Spleen (tissue), 7 donors: Measurements from ENCODE around the gene PSMD1.

ENCODE experiments used
- POLR2AphosphoS5 ChIP-seq, 3 donors: sonication (generic); formaldehyde crosslinking; IDR thresholded peaks; one replicate each; pipeline ENCODE4 v1.5.1; 2017; ENCODE audit warnings: antibody characterized with exemption in 3 of 3
- TF ChIP-seq, protein P1 (sequence below), 11 experiments: fragments of 200-600 bp in 7 of 11; fragments of 450-650 bp in 4 of 11; sonication (generic) in 4 of 11; IDR thresholded peaks in 8 of 11; conservative IDR thresholded peaks in 3 of 11; 1 replicate in 7 of 11; 2 replicates in 4 of 11; pipeline versions ENCODE4 v1.4.0 to v1.8.0; 2016 to 2021; ENCODE audit warnings: antibody characterized with exemption in 11 of 11, inconsistent platforms in 4 of 11, mild to moderate bottlenecking in 1 of 11
- donor health status: DM: no; HTN: no; CAD: no; lungs with moderate emphysema.
- donor health status: DM: no; HTN: no; CAD: no.
- donor health status: DM: no; HTN: no; CAD: no.

DNA sequence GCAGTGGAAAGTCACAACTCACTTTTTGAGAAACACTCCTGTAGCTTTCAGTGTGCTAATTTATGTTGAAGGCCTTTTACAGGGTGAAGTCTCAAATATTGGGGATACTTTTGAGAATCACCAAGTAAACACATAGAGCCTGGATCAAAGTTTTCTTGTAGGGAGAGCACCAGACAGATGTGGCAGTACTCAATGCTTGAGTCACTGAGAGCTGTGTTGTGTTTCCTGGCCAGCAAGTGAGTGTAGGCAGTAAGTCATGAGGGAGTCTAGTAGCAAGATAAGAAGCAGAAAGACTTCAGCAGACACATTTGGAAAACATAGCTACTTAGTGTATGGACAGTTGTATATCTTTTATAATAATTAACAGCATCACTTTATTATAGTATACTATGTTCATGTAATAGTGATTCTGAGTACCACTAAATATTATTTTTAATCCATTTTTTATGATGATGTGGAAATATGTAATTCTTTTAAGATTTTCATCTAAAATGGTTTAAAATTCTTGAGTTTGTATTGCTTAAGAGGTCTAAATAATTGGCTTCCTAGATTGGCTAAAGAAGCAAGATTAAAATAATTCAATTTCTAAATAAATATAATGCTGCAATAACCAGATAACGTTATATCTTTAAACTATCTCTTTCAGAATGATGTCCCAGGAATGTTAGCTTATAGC lies 12.8 kb downstream of the PSMD1 start:
- TF ChIP-seq, protein P1, sequence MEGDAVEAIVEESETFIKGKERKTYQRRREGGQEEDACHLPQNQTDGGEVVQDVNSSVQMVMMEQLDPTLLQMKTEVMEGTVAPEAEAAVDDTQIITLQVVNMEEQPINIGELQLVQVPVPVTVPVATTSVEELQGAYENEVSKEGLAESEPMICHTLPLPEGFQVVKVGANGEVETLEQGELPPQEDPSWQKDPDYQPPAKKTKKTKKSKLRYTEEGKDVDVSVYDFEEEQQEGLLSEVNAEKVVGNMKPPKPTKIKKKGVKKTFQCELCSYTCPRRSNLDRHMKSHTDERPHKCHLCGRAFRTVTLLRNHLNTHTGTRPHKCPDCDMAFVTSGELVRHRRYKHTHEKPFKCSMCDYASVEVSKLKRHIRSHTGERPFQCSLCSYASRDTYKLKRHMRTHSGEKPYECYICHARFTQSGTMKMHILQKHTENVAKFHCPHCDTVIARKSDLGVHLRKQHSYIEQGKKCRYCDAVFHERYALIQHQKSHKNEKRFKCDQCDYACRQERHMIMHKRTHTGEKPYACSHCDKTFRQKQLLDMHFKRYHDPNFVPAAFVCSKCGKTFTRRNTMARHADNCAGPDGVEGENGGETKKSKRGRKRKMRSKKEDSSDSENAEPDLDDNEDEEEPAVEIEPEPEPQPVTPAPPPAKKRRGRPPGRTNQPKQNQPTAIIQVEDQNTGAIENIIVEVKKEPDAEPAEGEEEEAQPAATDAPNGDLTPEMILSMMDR (IDR thresholded peaks at IDR 0.05 in 8 of 11, conservative IDR thresholded peaks at IDR 0.05 in 3 of 11): no peak
- TF ChIP-seq POLR2AphosphoS5 (IDR thresholded peaks at IDR 0.05): no peak
